HL-60 (cell line): ENCODE data around the gene CRIP3.

Experiments used
- DNase-seq, 2 experiments: peaks; one replicate each; pipeline ENCODE4 v3.0.0-alpha.2; 2010 to 2020; ENCODE audit warnings: low read depth in 1 of 2, low spot score in 1 of 2
- H3K27ac ChIP-seq: fragments of 250-450 bp; sonication (Bioruptor Pico); replicated peaks from 2 replicates; pipeline ENCODE4 v1.5.1; 2020; ENCODE audit warnings: mild to moderate bottlenecking, moderate library complexity
- H3K27me3 ChIP-seq: fragments of 250-450 bp; sonication (Bioruptor Pico); 2 replicates; pipeline ENCODE4 v1.5.1; 2021; ENCODE audit warnings: mild to moderate bottlenecking, moderate library complexity; ENCODE audit not compliant: insufficient read depth, poor library complexity, severe bottlenecking
- H3K4me3 ChIP-seq: replicated peaks from 2 replicates; pipeline ENCODE4 v1.5.1; 2011; ENCODE audit warnings: mild to moderate bottlenecking, control low read depth, low read length; ENCODE audit not compliant: insufficient read depth
- GABPA ChIP-seq: IDR thresholded peaks from 2 replicates; pipeline ENCODE4 v1.6.1; 2012; ENCODE audit warnings: low read depth
- POLR2AphosphoS5 ChIP-seq: IDR thresholded peaks from 2 replicates; pipeline ENCODE4 v1.6.1; 2012; ENCODE audit warnings: low read depth
- REST ChIP-seq: IDR thresholded peaks from 2 replicates; pipeline ENCODE4 v1.6.1; 2012; ENCODE audit warnings: low read depth; ENCODE audit not compliant: insufficient replicate concordance
- SPI1 ChIP-seq: IDR thresholded peaks from 2 replicates; pipeline ENCODE4 v1.6.1; 2012; ENCODE audit warnings: low read depth, mild to moderate bottlenecking, borderline replicate concordance
- TF ChIP-seq, protein P1 (sequence below): IDR thresholded peaks from one replicate; pipeline ENCODE4 v1.5.1; 2011; ENCODE audit warnings: low read length, control low read depth, inconsistent platforms; ENCODE audit not compliant: insufficient read depth

CRIP3 gene

GRCh38 chr6:43277643-43278523 lies 30.7 kb downstream of the CRIP3 start:
- no peak for DNase-seq
- TF ChIP-seq GABPA (no peak), SPI1 (no peak), REST (no peak), POLR2AphosphoS5 (no peak)
- TF ChIP-seq, protein P1, sequence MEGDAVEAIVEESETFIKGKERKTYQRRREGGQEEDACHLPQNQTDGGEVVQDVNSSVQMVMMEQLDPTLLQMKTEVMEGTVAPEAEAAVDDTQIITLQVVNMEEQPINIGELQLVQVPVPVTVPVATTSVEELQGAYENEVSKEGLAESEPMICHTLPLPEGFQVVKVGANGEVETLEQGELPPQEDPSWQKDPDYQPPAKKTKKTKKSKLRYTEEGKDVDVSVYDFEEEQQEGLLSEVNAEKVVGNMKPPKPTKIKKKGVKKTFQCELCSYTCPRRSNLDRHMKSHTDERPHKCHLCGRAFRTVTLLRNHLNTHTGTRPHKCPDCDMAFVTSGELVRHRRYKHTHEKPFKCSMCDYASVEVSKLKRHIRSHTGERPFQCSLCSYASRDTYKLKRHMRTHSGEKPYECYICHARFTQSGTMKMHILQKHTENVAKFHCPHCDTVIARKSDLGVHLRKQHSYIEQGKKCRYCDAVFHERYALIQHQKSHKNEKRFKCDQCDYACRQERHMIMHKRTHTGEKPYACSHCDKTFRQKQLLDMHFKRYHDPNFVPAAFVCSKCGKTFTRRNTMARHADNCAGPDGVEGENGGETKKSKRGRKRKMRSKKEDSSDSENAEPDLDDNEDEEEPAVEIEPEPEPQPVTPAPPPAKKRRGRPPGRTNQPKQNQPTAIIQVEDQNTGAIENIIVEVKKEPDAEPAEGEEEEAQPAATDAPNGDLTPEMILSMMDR: no peak
- Histone ChIP-seq H3K27me3 (peaks cover 57% of the 10 kb centered on the region), H3K4me3 (no peak overlapping the region), H3K27ac (no peak overlapping the region)

DNA sequence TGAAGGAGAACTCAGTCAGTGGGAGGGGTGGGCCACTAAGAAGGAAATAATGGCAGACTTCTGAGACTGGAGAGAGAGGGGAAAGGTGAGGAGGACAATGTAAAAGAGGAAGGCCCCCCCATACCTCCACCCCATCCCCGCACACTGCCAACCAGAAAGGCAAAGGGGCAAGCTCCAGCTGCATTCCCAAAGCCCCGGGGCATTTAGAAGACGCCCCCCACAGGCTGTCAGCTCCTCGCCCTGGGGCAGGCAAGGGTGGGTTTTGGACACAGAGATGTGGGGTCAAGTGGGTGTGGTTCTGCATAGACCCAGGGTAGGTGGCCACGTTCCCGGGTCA lies 31.4 kb downstream of the CRIP3 start:
- no peak overlapping the region for H3K27ac ChIP-seq
- no peak for TF ChIP-seq GABPA
- no peak for TF ChIP-seq SPI1
- TF ChIP-seq POLR2AphosphoS5: no peak
- no peak for TF ChIP-seq REST
- TF ChIP-seq, protein P1: no peak
- H3K27me3 ChIP-seq: peaks cover 60% of the 10 kb centered on the region
- no peak for DNase-seq
- no peak overlapping the region for H3K4me3 ChIP-seq

- Histone ChIP-seq H3K27ac (no peak overlapping the region), H3K27me3 (peaks cover 60% of the 10 kb centered on the region), H3K4me3 (no peak overlapping the region)
- TF ChIP-seq GABPA (no peak), POLR2AphosphoS5 (no peak), SPI1 (no peak), REST (no peak)
- TF ChIP-seq, protein P1: no peak
- DNase-seq: no peak
Measured at GRCh38 chr6:43276577-43277305, 31.9 kb downstream of the CRIP3 start.
